Measurements from ENCODE around the gene UBE2I.

Gene UBE2I

GRCh38 chr16:1349351-1349750 is 39.9 kb downstream of the UBE2I start:
- Histone ChIP-seq H3K9me3 (no peaks in the 10 kb centered on the region), H3K4me1 (ENCODE audit: control insufficient read depth in 1 of 2, insufficient read depth in 1 of 2, low read depth in 1 of 2, low read length in 1 of 2) (peaks cover 24 to 26% of the 10 kb centered on the region in 2 experiments), H3K27me3 (peaks cover 3% of the 10 kb centered on the region), H3K27ac (no peak overlapping the region), H3K36me3 (peaks cover 34% of the 10 kb centered on the region), H3K4me3 (ENCODE audit: low read depth in 1 of 2, low read length in 1 of 2) (no peak overlapping the region)
- no peak for TF ChIP-seq CTCF (IDR thresholded peaks at IDR 0.05)

- H3K27ac ChIP-seq = no peak overlapping the region
- no peaks in the 10 kb centered on the region for H3K9me3 ChIP-seq
- peaks cover 3% of the 10 kb centered on the region for H3K27me3 ChIP-seq
- no peak overlapping the region for H3K4me3 ChIP-seq (ENCODE audit: low read depth in 1 of 2, low read length in 1 of 2)
- peaks cover 24 to 26% of the 10 kb centered on the region in 2 experiments for H3K4me1 ChIP-seq (ENCODE audit: control insufficient read depth in 1 of 2, insufficient read depth in 1 of 2, low read depth in 1 of 2, low read length in 1 of 2)
- no peak for TF ChIP-seq CTCF (IDR thresholded peaks at IDR 0.05)
- peaks cover 34% of the 10 kb centered on the region for H3K36me3 ChIP-seq
Measured at GRCh38 chr16:1349951-1350350, 40.5 kb downstream of the UBE2I start.

DNA sequence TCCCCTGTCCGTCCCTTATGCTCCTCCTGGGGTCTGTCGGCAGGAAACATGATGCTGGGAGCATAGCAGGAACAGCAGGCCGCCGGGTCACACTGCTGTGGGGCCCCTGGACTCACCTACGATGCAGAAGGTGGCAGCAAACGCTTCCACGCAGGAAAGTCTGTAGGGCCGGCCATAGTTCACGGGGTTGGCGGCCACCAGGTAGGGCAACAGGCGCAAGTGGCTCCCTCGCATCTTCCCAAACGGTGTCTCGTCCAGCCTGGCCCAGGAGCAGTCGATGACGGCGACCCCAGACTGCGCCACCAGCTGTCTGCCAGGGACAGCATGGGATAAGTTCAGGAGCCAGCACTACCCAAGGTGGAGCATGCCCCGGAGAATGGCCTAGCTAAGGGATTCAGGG is 41.3 kb downstream of the UBE2I start:
- Histone ChIP-seq H3K4me1 (ENCODE audit: control insufficient read depth in 1 of 2, insufficient read depth in 1 of 2, low read depth in 1 of 2, low read length in 1 of 2) (peaks cover 24 to 26% of the 10 kb centered on the region in 2 experiments), H3K27ac (peak overlapping the region; percentile 87), H3K27me3 (peaks cover 2% of the 10 kb centered on the region), H3K9me3 (no peaks in the 10 kb centered on the region), H3K36me3 (peaks cover 34% of the 10 kb centered on the region), H3K4me3 (ENCODE audit: low read depth in 1 of 2, low read length in 1 of 2) (peak overlapping the region; percentile 88 to 94)
- no peak for TF ChIP-seq CTCF (IDR thresholded peaks at IDR 0.05)

GRCh38 chr16:1351215-1351581 is 41.8 kb downstream of the UBE2I start:
- Histone ChIP-seq H3K36me3 (peaks cover 34% of the 10 kb centered on the region), H3K4me3 (ENCODE audit: low read depth in 1 of 2, low read length in 1 of 2) (peak overlapping the region; percentile 88 to 94), H3K4me1 (ENCODE audit: control insufficient read depth in 1 of 2, insufficient read depth in 1 of 2, low read depth in 1 of 2, low read length in 1 of 2) (peaks cover 24 to 26% of the 10 kb centered on the region in 2 experiments), H3K27me3 (no peaks in the 10 kb centered on the region), H3K27ac (peak overlapping the region; percentile 87), H3K9me3 (no peaks in the 10 kb centered on the region)
- TF ChIP-seq CTCF (IDR thresholded peaks at IDR 0.05) = no peak

GRCh38 chr16:1351582-1352362 is 42.3 kb downstream of the UBE2I start, which contains the start of the genes GNPTG and TSR3:
Gene GNPTG, plus strand, starts transcription at chr16:1351931. Its CDS starts 35 bp downstream, at chr16:1351966.
Gene TSR3, minus strand, starts transcription at chr16:1351878. Its CDS starts 74 bp downstream, at chr16:1351804.
- peak; percentile 33 for TF ChIP-seq CTCF (IDR thresholded peaks at IDR 0.05)
- Histone ChIP-seq H3K27me3 (no peaks in the 10 kb centered on the region), H3K4me3 (ENCODE audit: low read depth in 1 of 2, low read length in 1 of 2) (peak within 1 kb of the TSS; percentile 88 to 94), H3K9me3 (no peaks in the 10 kb centered on the region), H3K27ac (peak within 1 kb of the TSS; percentile 87), H3K4me1 (ENCODE audit: control insufficient read depth in 1 of 2, insufficient read depth in 1 of 2, low read depth in 1 of 2, low read length in 1 of 2) (peaks cover 24 to 26% of the 10 kb centered on the region in 2 experiments), H3K36me3 (peaks cover 34% of the 10 kb centered on the region)
